Activated T-cell treated with anti-CD3 and anti-CD28 coated beads for 24 hours (primary cell): ENCODE data around the gene LTBP2.
A peak's percentile ranks its signal among the peaks of the same experiment; 100 is the strongest.

Experiments
- DNase-seq: peaks from one replicate; pipeline ENCODE4 v3.0.0-alpha.2; 2020; ENCODE audit warnings: low read depth

LTBP2 gene

DNA sequence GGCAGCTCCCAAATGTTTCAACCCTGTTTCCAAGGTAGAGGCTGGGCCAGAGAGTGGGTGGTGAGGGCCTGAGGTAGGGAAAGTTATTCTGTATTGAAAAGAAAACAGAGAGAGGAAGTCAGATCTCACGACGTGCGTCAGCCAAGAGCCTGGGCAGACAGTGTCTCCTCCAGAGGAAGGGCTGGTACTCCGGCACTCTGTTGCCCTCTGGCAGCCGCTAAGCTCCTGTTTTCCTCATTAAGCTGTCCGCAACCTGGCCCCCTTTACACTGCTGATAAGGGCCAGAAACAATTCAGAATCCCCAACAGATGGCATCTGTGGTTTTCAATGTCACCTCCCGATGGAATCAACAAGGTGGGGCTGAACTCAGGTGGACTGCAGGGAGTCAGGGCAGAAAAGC is 26.0 kb upstream of the LTBP2 start:
- DNase-seq, result no peak

DNA sequence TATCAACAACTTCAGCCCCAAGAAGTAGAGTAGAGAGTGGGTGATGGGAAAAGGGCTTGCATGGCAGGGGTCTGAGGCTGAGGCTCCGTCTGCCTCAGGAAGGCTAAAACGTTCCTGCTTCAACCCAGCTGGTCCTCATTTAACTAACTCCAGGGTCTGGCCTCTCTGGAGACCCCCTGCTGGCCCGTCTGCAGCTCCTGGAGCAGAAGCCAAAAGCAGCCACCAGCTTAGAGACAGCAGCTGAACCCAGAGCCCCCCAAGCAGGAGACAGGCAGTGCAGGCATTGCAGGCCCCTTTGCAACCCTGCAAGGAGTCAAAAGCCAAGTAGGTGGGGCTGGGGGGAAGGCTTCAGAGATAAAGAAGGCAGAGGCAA is 25.1 kb upstream of the LTBP2 start:
- no peak for DNase-seq

DNA sequence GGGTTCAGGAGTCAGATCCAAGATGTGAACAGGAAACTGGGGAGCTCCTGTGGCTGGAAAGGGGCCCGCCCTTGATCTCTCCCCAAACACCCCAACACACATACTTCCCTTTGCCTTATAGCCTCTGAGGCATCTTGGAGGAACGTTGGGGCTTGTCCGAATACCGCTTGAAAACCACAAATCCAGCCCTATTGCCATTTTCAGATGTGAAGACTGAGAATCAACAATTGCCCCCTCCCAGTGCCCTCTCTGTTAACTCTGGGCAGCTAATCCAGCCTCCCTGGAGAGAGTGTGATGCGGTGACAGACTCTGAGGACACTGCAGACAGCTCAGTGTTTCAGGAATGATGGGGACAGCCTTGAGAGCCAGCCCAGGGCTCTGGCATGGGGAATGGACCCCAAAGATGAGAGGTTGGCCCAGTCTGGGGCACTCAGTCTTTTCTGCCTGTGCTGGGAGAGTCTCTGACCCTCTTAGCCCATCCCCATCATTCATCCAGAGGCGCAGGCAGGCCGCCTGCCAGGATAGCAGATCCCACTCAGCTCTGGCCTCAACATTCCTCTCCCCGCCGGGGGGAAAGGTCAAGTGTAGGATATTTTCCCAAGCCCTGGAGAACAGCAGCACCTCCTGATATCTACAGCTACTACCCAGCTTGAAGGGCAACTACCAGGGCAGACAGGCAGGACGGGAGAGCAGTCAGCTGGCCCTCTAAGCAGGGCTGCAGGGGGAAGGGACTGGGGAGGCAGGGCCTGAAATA is 24.6 kb upstream of the LTBP2 start:
- no peak for DNase-seq

DNA sequence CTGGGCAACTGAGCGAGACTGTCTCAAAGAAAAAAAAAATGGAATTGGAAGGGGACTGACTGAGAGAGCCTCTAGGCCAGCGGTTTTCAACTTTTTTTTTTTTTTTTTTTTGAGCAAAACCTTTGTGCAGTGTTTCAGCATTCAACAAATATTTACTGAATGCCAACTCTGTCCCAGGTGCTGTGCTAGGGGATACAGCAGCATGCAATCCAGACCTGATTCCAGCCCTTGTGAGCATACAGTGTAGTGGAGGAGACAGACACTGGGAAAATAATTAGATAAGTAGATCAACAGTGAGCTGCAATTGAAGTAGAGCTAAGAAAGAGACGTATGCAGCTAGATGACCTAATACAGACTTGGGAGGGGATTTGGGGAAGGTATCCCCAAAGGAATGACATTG is 23.8 kb upstream of the LTBP2 start:
- DNase-seq, result no peak

DNA sequence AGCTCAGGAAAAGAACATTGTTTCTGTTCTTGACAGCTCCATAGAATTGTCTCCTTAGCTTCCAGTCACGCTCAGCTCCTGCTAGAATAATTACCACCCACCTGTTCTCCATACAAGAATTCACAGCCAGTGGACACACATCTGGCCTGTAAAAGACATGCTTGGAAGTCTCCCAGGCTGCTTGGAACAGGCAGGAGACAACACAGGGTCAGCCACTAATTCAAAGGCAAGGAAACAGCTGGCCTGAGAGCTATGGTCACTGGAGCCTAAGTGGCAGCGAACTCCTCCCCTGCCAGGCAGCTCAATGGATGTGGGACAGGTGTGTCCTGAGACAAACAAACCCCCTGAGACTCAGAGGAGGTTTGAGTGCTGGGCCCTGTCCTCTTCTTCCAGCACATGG is 22.9 kb upstream of the LTBP2 start:
- DNase-seq, result no peak

DNA sequence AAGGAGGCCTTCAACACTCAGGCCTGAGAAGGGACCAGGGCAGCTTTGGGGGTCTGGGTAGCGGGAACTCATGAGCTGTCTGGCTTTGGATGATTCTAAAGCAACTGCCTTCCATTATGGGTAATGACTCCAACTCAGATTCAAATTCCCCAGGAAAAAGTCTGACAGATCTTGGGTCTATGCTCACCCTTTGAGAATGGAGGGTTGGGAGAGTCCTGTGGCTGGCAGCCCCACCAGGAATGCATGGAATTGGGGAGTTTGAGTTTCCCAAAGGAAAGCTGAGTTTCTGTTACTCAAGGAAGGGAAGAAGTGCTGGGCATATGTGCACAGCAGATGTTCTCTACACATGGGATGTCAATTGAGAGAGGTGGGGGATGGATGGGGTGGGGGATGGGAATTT is 22.4 kb upstream of the LTBP2 start:
- no peak for DNase-seq

DNA sequence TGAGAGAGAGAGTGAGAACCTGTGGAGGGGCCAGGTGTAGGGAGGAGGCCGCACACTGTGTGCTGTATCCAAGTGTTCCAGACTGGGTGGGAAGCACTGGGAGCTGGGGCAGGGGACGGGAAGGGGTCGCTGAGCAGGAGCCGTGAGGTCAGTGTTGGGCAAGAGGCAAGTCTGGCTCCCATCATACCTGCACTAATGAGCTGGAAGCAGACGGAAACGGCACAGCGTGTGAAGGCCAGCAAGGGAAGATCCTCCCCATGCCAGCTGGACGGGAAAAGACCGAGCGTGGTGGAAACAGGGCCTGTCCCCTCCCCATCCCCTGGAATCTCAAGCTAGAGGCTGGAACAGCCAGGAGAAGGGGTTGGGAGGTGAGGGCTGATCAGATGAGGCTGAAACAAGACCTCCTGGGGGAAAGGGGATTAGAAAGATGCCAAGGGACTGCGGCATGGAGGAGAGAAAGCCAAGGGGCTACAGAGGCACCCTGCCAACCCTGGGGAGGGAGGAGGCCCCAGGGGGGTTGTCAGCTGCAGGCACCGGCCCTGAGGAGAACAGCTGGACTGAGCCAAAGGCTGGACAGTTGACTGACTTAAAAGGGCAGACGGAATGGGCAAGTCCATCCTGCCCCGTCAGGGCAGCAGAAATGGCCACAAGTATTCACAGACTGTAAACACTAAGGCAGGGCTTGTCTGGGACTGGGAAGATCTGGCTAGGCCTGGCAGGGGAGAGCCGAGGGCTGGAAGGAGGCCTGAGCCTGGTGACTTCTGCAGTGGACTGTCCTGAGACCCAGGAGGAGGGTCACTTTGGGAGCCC is 19.0 kb upstream of the LTBP2 start:
- no peak for DNase-seq

DNA sequence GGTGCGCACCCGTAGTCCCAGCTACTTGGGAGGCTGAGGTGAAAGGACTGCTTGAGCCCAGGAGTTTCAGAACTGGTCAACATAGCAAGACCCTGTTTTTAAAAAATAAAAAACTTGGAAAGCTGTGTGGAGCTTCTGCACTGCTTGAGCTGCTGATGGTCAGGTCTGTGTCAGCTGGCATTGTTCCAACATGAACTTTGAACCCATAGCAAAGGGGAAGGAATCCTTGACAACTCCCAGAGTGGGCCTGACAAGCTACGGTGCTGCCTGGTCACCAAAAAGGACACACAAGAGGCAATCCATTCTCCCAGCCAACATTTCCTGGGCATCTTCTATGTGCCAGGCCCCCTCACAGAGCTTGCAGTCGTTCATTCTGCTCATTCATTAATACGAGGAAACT is 16.4 kb upstream of the LTBP2 start:
- no peak for DNase-seq

DNA sequence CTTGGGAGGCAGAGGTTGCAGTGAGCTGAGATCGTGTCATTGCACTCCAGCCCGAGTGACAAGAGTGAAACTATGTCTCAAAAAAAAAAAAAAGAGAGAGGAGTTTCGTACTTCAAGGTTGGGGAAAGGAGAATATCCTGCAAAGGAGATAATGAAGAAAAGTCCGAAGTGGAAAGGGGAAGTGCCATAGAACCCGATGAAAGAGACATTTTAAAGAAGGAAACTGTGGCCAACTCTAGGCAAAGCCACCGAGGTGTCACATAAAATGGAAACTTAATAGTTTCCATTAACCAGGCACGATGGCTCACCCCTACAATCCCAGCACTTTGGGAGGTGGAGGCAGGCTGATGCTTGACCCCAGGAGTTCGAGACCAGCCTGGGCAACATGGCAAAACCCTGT is 15.0 kb upstream of the LTBP2 start:
- no peak for DNase-seq

DNA sequence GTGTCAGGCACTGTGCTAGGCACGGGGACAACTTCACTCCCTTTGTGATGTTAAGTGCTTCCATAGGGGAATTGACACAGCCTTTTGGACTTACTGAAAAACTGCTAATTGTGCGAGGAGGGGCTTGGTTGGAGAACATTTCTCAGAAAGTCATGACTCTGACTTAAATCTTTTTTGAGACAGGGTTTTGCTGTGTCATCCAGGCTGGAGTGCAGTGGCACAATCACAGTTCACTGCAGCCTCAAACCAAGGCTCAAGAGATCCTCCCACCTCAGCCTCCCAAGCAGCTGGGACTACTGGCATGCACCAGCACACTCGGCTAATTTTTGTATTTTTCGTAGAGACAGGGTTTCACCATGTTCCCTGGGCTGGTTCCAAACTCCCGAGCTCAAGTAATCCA is 10.2 kb upstream of the LTBP2 start:
- no peak for DNase-seq

DNA sequence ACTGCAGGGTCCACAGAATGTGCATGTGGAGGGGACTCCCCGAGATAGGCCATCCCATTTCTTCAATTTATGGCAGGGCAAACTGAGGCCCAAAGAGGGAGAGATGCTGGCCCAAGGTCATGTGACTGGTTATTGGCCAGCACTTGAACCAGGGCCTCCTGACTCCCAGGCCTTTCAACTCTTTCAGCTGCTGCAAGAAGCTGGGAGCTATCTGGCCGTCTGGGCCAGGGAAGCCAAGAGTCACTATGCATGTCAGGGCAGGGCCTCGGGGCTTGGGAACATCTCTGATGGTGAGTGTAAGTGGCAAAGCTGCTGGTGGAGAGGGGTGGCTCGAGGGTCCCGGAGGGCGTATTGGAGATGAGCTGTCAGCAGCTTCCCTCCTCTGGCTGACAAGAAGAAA is 9.5 kb upstream of the LTBP2 start:
- no peak for DNase-seq

DNA sequence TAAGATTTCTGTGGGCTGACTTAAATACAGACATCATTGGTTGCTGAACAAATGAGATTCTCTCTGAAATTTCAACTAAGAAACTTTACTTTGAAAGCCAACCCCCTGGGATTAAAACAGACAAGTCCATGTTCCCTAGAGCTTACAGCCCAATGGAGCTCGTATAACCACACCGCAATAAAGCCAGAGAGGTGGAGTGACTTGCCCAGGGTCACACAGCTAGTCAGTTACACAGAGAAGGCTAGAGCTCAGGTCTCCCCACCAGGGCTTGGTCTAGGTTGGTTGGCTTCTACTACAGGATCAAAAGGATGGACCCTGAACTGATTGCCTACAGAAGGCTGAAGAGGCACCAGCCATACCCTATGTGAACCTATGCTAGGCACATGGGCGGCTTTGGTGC is 8.9 kb upstream of the LTBP2 start:
- no peak for DNase-seq

DNA sequence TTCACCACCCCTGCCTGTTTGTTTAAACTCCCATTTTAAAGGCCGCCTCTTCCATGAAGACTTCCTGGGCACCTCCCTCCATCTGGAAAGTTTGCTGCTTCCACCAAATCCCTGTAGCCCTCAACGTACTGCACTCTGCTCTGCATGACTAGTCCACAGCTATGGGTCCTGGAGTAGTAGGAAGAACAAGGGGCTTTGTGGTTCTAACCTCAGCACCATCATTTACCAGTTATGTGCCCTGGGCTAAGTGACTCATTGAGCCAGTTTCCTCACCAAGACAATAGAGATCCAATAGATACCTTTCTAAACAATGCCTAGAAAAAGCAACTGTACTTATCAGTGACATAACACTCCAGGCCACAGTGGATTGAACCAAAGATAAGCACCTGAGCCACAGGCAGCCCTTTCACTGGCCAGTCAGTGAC is 8.5 kb upstream of the LTBP2 start:
- no peak for DNase-seq

DNA sequence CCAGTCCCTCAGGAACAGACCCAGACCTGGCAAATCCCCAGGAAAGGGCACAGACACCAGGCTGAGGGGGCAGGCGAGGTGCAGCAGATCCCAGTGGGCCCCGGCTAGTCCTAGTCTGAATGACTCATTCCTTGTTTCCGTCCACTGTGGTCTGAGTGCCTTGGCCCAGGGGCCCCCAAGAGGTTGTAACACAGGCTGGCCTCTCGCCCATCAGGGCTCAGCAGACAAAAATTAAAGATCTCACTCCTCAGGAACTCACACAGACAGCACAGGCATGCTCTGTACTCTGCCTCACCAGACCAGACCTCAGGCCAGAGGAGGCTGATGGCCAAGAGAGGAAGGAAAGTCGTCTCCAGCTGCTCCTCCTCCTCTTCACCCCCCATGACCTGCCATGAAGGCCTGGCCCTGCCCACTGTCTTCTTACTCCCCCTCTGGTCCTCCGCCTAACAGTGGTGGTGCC is 7.7 kb upstream of the LTBP2 start:
- DNase-seq, result no peak

DNA sequence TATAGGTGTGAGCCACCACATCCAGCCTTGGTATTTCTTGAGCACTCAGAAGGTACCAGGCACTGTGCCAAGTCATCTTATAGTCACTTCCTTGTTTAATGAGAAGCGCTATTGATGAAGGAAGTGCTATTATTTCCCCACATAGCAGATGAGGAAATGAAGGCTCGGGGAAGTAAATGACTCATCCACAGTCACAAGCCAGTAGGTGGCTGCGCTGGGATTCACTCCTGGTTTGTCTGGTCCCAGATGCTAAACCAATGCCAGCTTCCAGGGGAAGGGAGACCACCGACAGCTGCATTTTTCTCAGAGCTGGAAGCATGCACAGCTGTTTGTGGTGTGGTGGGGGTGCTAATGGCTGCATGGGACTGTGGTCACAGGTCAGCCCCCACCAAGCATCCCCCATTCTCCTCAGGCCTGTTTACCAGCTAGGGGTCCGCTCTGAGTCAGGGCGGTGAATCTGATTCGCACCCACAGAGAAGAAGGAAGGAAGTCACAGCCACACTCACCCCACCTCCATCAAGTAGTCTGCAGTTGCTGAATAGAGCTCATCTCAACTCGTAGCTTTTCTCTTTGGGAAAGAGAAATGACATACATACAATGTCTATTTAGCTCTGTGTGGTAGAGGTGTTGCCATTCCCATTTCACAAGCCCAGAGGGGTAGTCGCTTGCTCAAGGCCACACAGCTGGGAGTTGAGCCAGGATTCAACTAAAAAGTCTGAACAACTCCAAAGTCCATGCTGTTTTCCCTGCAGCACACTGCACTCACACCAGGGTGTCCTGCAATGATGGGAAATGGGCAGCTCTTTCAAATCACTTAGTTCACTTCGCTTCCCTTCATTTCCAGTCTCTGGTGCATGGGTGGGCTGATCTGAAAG is 6.3 kb upstream of the LTBP2 start:
- DNase-seq, result peak; percentile 59

DNA sequence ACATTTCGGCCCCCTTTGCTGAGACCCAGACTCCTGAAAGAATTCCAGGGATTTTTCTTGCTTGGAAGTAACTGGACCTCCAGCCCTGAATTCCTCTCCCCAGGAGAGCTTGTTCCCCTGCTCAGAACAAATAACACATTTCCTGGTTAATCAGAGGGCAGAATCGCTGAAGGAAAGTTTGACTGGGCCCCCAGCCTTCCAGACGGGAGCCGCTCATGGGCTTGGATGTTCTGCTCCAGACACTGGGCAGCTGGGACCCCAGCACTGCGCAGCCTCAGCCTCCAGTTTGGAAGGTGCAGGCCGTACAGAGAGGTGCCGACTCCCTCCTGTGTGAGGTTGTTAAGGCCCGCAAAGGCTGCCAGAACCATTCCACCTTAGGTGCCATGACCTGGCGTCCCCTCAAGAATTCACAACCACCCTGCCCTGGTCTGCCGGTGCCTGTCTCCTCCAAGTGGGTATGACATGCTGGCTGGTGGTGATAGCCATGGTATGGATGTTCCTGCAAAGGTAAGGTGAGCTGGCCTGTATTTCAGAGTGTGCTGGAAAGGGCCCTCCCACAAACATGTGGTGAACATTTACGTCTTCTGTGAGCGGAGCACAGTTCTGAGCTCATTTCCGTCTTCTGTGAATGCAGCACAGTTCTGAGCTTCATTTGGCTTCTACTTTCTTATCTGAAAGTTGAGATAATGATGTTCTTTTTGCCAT is 5.1 kb upstream of the LTBP2 start:
- no peak for DNase-seq

DNA sequence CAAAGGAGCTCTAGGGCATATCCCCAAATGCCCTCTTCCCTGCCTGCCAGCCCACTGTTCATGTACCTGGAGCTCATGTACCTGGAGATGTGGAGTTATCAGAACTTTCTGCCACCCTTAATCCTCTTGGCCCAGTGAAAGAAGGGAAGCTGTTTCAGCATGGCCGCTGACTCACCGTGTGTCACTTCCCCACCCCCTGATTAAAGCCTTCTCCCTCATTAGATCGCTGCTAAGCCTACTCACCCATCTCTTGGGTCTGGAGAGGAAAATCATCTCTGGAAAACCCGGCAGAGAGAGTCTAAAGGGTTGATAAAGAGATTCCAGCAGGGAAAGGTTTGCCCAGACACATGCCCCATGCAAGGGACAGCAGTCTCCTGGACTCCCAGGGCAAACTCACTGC is 4.5 kb upstream of the LTBP2 start:
- no peak for DNase-seq

DNA sequence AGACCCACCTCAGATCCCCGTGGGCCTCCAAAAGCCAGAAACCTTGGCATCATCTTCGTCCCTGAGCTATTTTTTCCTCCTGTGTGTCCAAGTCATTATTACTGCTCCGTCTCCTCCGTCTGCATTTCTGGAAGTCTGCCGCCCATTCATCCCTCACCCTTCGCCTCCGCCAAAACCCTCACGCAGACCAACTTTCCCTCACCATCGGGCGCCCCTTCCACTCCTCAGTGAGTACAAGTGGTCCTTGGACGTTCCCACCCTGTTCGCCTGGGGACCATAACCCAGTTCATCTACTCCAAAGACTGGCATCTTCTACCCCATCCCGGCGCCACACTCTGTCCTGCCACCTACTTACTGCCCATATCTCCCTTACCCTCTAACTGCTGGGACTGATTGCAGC is 3.7 kb upstream of the LTBP2 start:
- DNase-seq, result no peak

DNA sequence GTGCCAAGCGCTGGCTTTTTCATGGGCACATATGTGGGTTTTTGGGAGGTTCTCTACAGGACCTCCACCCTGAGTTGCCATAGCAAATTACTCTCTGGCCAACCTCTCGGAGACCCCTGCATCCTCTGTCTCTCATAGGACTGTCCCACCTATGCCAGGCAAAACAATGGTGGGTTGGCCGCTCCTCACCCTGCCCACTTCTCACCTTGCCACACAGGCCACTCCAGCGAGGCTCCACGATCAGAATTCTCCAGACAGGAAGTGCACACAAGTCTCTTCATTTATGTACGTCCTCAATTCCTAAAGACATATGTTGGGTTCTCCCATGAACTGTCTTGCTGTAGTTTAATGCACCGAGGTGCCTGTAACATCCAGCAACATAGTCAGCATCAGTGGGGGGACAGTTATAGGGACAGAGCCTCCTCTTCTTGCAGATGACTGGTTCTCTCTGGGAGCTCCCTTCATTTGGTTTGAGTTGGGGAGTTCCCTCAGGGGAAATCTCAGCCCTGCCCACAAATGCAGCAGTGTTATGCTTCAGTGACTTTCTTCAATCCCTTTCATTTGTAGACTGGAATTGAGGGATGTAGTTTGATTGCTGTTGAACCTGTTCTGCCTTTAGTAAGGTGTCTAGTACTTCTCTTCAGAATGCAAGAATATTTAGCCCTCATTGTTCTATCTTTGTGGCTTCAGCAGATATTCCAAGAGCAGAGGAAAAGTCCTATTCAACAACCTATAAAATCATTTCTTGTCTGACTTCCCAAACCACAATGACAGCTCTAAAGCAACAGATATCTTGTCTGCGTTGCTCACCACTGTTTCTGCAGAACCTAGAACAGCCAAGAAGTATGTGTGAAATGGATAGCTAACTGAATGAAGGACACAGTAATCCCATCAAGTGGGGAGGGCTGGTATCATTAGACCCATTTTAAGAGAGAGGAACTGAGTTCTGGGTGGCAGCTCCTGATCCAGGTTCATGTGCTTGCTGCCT is 2.8 kb upstream of the LTBP2 start:
- DNase-seq, result no peak

DNA sequence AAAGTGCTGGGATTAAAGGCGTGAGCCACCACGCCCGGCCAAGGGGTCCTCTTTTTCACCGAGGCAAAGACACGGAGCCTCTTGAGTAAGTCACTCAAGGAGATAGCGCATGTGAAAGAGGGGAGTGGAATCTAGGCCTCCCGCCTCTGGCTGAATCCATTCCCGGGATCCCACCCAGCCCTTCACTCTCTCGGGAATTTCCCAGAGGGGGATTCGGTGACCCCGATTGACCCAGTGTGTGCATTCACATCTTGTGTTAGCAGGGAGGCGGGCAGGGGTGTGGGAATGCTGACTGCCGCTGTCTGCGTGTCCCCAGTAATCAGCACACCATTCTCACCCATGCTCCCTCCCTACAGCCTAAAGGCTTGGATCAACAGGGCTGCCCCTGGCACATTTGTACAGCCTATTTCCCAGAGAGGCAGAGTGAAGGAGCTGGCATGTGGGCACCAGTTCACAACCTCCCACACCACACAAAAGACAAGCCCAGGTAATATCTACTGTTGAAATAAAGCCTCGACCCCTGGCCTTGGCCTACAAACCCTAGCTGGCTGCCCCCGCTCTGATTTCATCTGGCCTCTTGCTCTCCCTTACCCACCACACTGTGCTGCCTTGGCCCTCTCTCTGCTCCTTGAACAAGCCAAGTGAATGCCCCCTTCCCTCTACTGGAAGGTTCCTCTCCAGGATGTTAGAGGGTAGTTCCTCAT is 1.3 kb upstream of the LTBP2 start:
- DNase-seq, result no peak
